ENCODE measurements around the gene MT2A. TPM values are rescaled to one million over a fixed set of nuclear protein-coding genes. Genes with fewer than 3 reads are reported as not detected.

MT2A gene
- total and polyA plus RNA-seq, 2 of the 4 experiments (the other 2 are of a cell fraction) = 25.5 to 621 TPM

DNA sequence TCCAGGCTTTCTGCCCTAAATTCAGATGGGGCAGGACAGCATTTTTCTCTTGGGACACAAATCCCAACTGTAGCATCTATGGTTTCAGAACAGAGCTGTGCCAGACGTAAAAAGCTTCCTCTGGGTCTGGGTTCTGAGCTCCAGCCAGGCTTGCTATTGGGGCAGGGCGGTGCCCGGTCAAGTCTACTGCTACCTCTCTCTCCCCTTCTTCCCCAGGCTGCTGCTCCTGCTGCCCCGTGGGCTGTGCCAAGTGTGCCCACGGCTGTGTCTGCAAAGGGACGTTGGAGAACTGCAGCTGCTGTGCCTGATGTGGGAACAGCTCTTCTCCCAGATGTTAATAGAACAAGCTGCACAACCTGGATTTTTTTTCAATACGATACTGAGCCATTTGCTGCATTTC, 25.2 kb downstream of the MT2A start:
- no TSS peak for BruUV-seq (replicated peaks)
- no peak for ATAC-seq (ENCODE audit: low read depth)
- CTCF ChIA-PET = no interaction called here

More for the DNA sequence above, 25.2 kb downstream of the MT2A start:
- Histone ChIP-seq H4K91ac (ENCODE audit: insufficient read depth, low read depth, low read length) (no peak overlapping the region), H4K8ac (ENCODE audit: low read depth in 2 of 2, low read length in 2 of 2) (no peak overlapping the region), H2AK9ac (replicated peaks; ENCODE audit: low read depth, low read length, poor library complexity) (no peak overlapping the region), H2BK5ac (ENCODE audit: low read depth, low read length, poor library complexity, severe bottlenecking) (no peak overlapping the region), H2AK5ac (ENCODE audit: low read depth, low read length) (no peak overlapping the region), H3K27me3 (ENCODE audit: control insufficient read depth, insufficient read depth, low read length) (peaks cover 71% of the 10 kb centered on the region), H3K9me1 (ENCODE audit: insufficient read depth, low read length) (no peaks in the 10 kb centered on the region), H3K4me3 (ENCODE audit: insufficient read depth, low read depth, low read length) (no peak overlapping the region), H4K20me1 (ENCODE audit: insufficient read depth, low read length) (no peaks in the 10 kb centered on the region), H3K14ac (replicated peaks; ENCODE audit: low read depth, low read length) (no peak overlapping the region), H3K9me3 (ENCODE audit: control insufficient read depth, insufficient read depth, low read length) (peaks cover 2% of the 10 kb centered on the region; the same call in 1 of the 2 replicates), H3K4me1 (ENCODE audit: control insufficient read depth, insufficient read depth, low read length) (no peaks in the 10 kb centered on the region; the same call in 1 of the 2 replicates), H2BK20ac (ENCODE audit: low read depth, low read length) (no peak overlapping the region), H2BK120ac (ENCODE audit: low read depth, low read length) (no peak overlapping the region), H2BK15ac (ENCODE audit: low read depth, low read length) (no peak overlapping the region), H3K36me3 (ENCODE audit: control insufficient read depth, insufficient read depth, low read length) (no peaks in the 10 kb centered on the region), H3K4ac (ENCODE audit: low read depth, low read length) (no peak overlapping the region), H3K4me2 (ENCODE audit: low read depth, low read length) (no peak overlapping the region), H2AFZ (replicated peaks; ENCODE audit: low read length, poor library complexity) (no peak overlapping the region), H3K79me1 (ENCODE audit: low read depth in 1 of 2, low read length in 2 of 2) (no peaks in the 10 kb centered on the region), H3K9ac (ENCODE audit: low read depth, low read length) (no peak overlapping the region), H3K27ac (ENCODE audit: insufficient read depth, low read length) (no peak overlapping the region), H3K23ac (ENCODE audit: low read depth, low read length) (no peak overlapping the region), H4K5ac (ENCODE audit: low read depth, low read length) (no peak overlapping the region), H3K18ac (ENCODE audit: low read depth, low read length) (no peak overlapping the region), H3K56ac (ENCODE audit: extremely low read depth, insufficient read depth, low read length) (no peak overlapping the region)
- DNase-seq = no peak
- dilution Hi-C loops (cut with HindIII; ENCODE audit: low sequenced_read_pairs, unreplicated experiment) (no loop called here), intact Hi-C loops (cut with micrococcal nuclease) (no loop called here), in situ Hi-C loops (cut with MboI; ENCODE audit: low sequenced_read_pairs) (no loop called here)
- TF ChIP-seq, protein P1, sequence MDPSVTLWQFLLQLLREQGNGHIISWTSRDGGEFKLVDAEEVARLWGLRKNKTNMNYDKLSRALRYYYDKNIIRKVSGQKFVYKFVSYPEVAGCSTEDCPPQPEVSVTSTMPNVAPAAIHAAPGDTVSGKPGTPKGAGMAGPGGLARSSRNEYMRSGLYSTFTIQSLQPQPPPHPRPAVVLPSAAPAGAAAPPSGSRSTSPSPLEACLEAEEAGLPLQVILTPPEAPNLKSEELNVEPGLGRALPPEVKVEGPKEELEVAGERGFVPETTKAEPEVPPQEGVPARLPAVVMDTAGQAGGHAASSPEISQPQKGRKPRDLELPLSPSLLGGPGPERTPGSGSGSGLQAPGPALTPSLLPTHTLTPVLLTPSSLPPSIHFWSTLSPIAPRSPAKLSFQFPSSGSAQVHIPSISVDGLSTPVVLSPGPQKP (IDR thresholded peaks at IDR 0.05; ENCODE audit: borderline replicate concordance, low read depth, low read length) = no peak
- TF ChIP-seq POLR2A (IDR thresholded peaks at IDR 0.05; ENCODE audit: low read depth, low read length) (no peak), SMC3 (IDR thresholded peaks at IDR 0.05; ENCODE audit: low read depth, low read length) (no peak), MXI1 (IDR thresholded peaks at IDR 0.05; ENCODE audit: borderline replicate concordance, low read depth, low read length) (no peak), NFE2L2 (IDR thresholded peaks at IDR 0.05; ENCODE audit: low read depth, low read length) (no peak), FOS (IDR thresholded peaks at IDR 0.05; ENCODE audit: low read depth, low read length) (no peak), RAD21 (IDR thresholded peaks at IDR 0.05; ENCODE audit: low read length) (no peak), MAZ (IDR thresholded peaks at IDR 0.05; ENCODE audit: borderline replicate concordance, low read depth, low read length) (no peak), RCOR1 (IDR thresholded peaks at IDR 0.05; ENCODE audit: insufficient replicate concordance, low read length) (no peak), BHLHE40 (IDR thresholded peaks at IDR 0.05; ENCODE audit: low read depth, low read length) (no peak), RFX5 (IDR thresholded peaks at IDR 0.05; ENCODE audit: low read depth, low read length) (no peak)
- TF ChIP-seq, protein P2, sequence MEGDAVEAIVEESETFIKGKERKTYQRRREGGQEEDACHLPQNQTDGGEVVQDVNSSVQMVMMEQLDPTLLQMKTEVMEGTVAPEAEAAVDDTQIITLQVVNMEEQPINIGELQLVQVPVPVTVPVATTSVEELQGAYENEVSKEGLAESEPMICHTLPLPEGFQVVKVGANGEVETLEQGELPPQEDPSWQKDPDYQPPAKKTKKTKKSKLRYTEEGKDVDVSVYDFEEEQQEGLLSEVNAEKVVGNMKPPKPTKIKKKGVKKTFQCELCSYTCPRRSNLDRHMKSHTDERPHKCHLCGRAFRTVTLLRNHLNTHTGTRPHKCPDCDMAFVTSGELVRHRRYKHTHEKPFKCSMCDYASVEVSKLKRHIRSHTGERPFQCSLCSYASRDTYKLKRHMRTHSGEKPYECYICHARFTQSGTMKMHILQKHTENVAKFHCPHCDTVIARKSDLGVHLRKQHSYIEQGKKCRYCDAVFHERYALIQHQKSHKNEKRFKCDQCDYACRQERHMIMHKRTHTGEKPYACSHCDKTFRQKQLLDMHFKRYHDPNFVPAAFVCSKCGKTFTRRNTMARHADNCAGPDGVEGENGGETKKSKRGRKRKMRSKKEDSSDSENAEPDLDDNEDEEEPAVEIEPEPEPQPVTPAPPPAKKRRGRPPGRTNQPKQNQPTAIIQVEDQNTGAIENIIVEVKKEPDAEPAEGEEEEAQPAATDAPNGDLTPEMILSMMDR (conservative IDR thresholded peaks at IDR 0.05; ENCODE audit: low read depth, low read length) = no peak
- WGBS, 2 experiments (ENCODE audit: extremely low coverage in 2 of 2, insufficient read length in 1 of 2) = 71% methylated on average over 3 of the region's 7 CpGs; no CpG with 5 or more reads in 1 of the 2 experiments
- POLR2A ChIA-PET (ENCODE audit: unreplicated experiment) = no interaction called here
